Activated gamma-delta T cell treated with anti-CD3 and anti-CD28 coated beads, Interleukin-2, amount 50 U/mL, for 16 hours (primary cell): ENCODE data around the gene CD36.

ENCODE experiments used
- DNase-seq: peaks from one replicate; pipeline ENCODE4 v3.0.0-alpha.2; 2020; ENCODE audit warnings: low read depth

The CD36 gene

GRCh38 chr7:80624763-80625162 lies 13.7 kb upstream of the CD36 start:
- DNase-seq: no peak

- no peak for DNase-seq
Measured at GRCh38 chr7:80629023-80629422, 9.4 kb upstream of the CD36 start.

- no peak for DNase-seq
Measured at GRCh38 chr7:80630608-80631405, 7.6 kb upstream of the CD36 start.

- DNase-seq: no peak
Measured at GRCh38 chr7:80631421-80631820, 7.0 kb upstream of the CD36 start.

- no peak for DNase-seq
Measured at GRCh38 chr7:80632139-80632538, 6.3 kb upstream of the CD36 start.

GRCh38 chr7:80632819-80633218 lies 5.6 kb upstream of the CD36 start:
- DNase-seq: no peak

GRCh38 chr7:80634505-80634904 lies 3.9 kb upstream of the CD36 start:
- no peak for DNase-seq

- no peak for DNase-seq
Measured at GRCh38 chr7:80635533-80635932, 2.9 kb upstream of the CD36 start.

- DNase-seq: no peak
Measured at GRCh38 chr7:80635998-80636397, 2.4 kb upstream of the CD36 start.

- DNase-seq: no peak
Measured at GRCh38 chr7:80636709-80637108, 1.7 kb upstream of the CD36 start.

GRCh38 chr7:80637454-80637853 lies 988 bp upstream of the CD36 start:
- no peak for DNase-seq

- DNase-seq: no peak
Measured at GRCh38 chr7:80639011-80639410, 569 bp downstream of the CD36 start.

- DNase-seq: no peak
Measured at GRCh38 chr7:80640846-80641245, 2.4 kb downstream of the CD36 start.

- no peak for DNase-seq
Measured at GRCh38 chr7:80641548-80641947, 3.1 kb downstream of the CD36 start.

GRCh38 chr7:80642871-80643270 lies 4.4 kb downstream of the CD36 start:
- no peak for DNase-seq

GRCh38 chr7:80643336-80643915 lies 5.0 kb downstream of the CD36 start:
- no peak for DNase-seq

GRCh38 chr7:80644054-80644453 lies 5.6 kb downstream of the CD36 start:
- no peak for DNase-seq

- DNase-seq: no peak
Measured at GRCh38 chr7:80646083-80646865, 7.8 kb downstream of the CD36 start.

- DNase-seq: no peak
Measured at GRCh38 chr7:80647436-80647835, 9.0 kb downstream of the CD36 start.

GRCh38 chr7:80648031-80648600 lies 9.7 kb downstream of the CD36 start:
- DNase-seq: no peak

- DNase-seq: no peak
Measured at GRCh38 chr7:80649011-80649410, 10.6 kb downstream of the CD36 start.

- DNase-seq: no peak
Measured at GRCh38 chr7:80650030-80650429, 11.6 kb downstream of the CD36 start.

GRCh38 chr7:80651471-80651870 lies 13.0 kb downstream of the CD36 start:
- DNase-seq: no peak
